ENCODE measurements around the gene UCHL3. TPM values are rescaled to one million over a fixed set of nuclear protein-coding genes. Genes with fewer than 3 reads are reported as not detected.

UCHL3 gene
- total and polyA plus RNA-seq, 2 experiments from 2014 or later, result 64.6 to 143 TPM

DNA sequence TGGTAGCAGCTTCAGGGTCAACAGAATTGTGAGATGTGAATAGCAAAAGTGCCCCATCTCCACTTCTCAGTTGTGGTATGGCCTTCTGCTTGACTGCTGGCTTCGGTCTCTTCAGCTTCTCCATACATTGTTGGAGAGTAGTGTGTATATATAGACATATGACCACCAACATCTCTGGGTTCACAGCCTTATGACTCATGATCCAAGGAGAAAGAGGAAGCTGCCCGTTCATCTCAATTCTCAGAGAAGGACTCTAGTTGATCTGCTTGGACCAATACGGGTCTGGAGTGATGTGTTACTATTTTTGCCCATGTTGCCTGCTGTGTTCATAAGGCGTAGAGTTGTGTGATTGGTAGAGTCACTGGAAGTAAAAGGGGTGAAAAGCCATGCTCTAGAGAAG, 8.3 kb upstream of the UCHL3 start:
- H3K9me2 ChIP-seq (ENCODE audit: insufficient read depth), result no peaks in the 10 kb centered on the region
- no peak overlapping the region for H3K4me2 ChIP-seq
- no peak for ATAC-seq
- Mint-ChIP-seq H3K9me3 (peaks cover 9% of the 10 kb centered on the region), H3K36me3 (ENCODE audit: low read depth) (peaks cover 3% of the 10 kb centered on the region; the same call in 1 of the 3 replicates), H3K4me1 (peaks cover 10% of the 10 kb centered on the region), H3K27ac (no peak overlapping the region), H3K27me3 (ENCODE audit: insufficient read depth, low read depth, poor library complexity) (peaks cover 2% of the 10 kb centered on the region), H3K4me3 (no peak overlapping the region)
- no peak for DNase-seq (ENCODE audit: low spot score)
- H3K27me3 ChIP-seq (ENCODE audit: insufficient read depth), result no peaks in the 10 kb centered on the region
- H4K20me1 ChIP-seq (replicated peaks; ENCODE audit: insufficient read depth), result peaks cover 1% of the 10 kb centered on the region; the same call in 1 of the 2 replicates
- H3K79me2 ChIP-seq (replicated peaks; ENCODE audit: insufficient read depth), result peaks cover 12% of the 10 kb centered on the region
- TF ChIP-seq, protein P1, sequence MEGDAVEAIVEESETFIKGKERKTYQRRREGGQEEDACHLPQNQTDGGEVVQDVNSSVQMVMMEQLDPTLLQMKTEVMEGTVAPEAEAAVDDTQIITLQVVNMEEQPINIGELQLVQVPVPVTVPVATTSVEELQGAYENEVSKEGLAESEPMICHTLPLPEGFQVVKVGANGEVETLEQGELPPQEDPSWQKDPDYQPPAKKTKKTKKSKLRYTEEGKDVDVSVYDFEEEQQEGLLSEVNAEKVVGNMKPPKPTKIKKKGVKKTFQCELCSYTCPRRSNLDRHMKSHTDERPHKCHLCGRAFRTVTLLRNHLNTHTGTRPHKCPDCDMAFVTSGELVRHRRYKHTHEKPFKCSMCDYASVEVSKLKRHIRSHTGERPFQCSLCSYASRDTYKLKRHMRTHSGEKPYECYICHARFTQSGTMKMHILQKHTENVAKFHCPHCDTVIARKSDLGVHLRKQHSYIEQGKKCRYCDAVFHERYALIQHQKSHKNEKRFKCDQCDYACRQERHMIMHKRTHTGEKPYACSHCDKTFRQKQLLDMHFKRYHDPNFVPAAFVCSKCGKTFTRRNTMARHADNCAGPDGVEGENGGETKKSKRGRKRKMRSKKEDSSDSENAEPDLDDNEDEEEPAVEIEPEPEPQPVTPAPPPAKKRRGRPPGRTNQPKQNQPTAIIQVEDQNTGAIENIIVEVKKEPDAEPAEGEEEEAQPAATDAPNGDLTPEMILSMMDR (conservative IDR thresholded peaks at IDR 0.05; ENCODE audit: low read depth in 2 of 2), result no peak
- H3K4me1 ChIP-seq (ENCODE audit: insufficient read depth), result peaks cover 4% of the 10 kb centered on the region; the same call in 1 of the 2 replicates
- no peaks in the 10 kb centered on the region for H3K36me3 ChIP-seq (ENCODE audit: insufficient read depth)
- no peak overlapping the region for H2AFZ ChIP-seq
- H3F3A ChIP-seq (replicated peaks; ENCODE audit: low read depth), result no peaks in the 10 kb centered on the region
- H3K4me3 ChIP-seq, result no peak overlapping the region
- no peak overlapping the region for H3K27ac ChIP-seq (ENCODE audit: low read depth)

DNA sequence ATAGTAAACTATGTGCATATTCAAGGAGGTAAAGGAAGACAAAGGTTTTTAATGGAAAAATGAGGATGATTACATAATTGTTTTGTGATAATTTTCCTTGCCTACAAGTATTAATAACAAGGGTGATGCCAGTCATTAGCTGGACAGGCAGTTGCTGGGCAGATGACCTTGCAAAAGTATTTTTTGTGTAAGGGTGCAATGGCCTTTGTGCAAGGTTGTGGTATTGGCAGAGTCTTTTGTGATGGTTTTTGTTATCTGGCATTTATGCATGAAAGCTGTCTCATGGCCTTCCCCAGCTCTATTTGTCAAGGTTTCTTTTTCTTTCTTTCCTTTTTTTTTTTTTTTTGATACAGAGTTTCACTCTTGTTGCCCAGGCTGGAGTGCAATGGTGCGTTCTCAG, 7.6 kb upstream of the UCHL3 start:
- peaks cover 4% of the 10 kb centered on the region for H3K4me1 Mint-ChIP-seq
- DNase-seq (ENCODE audit: low spot score), result no peak
- Histone ChIP-seq H2AFZ (no peak overlapping the region), H3K27ac (ENCODE audit: low read depth) (no peak overlapping the region), H3K9me2 (ENCODE audit: insufficient read depth) (no peaks in the 10 kb centered on the region), H3K27me3 (ENCODE audit: insufficient read depth) (no peaks in the 10 kb centered on the region), H3K36me3 (ENCODE audit: insufficient read depth) (no peaks in the 10 kb centered on the region), H4K20me1 (replicated peaks; ENCODE audit: insufficient read depth) (no peaks in the 10 kb centered on the region), H3K4me1 (ENCODE audit: insufficient read depth) (no peaks in the 10 kb centered on the region), H3F3A (replicated peaks; ENCODE audit: low read depth) (no peaks in the 10 kb centered on the region), H3K4me3 (no peak overlapping the region), H3K4me2 (no peak overlapping the region), H3K79me2 (replicated peaks; ENCODE audit: insufficient read depth) (peaks cover 5% of the 10 kb centered on the region)
- no peak for ATAC-seq
- peaks cover 2% of the 10 kb centered on the region for H3K27me3 Mint-ChIP-seq (ENCODE audit: insufficient read depth, low read depth, poor library complexity)
- peaks cover 9% of the 10 kb centered on the region for H3K9me3 Mint-ChIP-seq
- no peak overlapping the region for H3K27ac Mint-ChIP-seq
- H3K36me3 Mint-ChIP-seq (ENCODE audit: low read depth), result peaks cover 3% of the 10 kb centered on the region; the same call in 1 of the 3 replicates
- no peak overlapping the region for H3K4me3 Mint-ChIP-seq
- TF ChIP-seq JUNB (IDR thresholded peaks at IDR 0.05; ENCODE audit: unreplicated experiment) (no peak), NANOG (IDR thresholded peaks at IDR 0.05; ENCODE audit: borderline replicate concordance) (no peak), CREB1 (CRISPR knock-in tag; IDR thresholded peaks at IDR 0.05; ENCODE audit: low read depth) (no peak), POLR2AphosphoS5 (IDR thresholded peaks at IDR 0.05; ENCODE audit: low read depth) (no peak), STAT1 (IDR thresholded peaks at IDR 0.05; ENCODE audit: unreplicated experiment) (no peak), EZH2 (IDR thresholded peaks at IDR 0.05; ENCODE audit: low read depth, unreplicated experiment) (no peak)
- TF ChIP-seq, protein P2, sequence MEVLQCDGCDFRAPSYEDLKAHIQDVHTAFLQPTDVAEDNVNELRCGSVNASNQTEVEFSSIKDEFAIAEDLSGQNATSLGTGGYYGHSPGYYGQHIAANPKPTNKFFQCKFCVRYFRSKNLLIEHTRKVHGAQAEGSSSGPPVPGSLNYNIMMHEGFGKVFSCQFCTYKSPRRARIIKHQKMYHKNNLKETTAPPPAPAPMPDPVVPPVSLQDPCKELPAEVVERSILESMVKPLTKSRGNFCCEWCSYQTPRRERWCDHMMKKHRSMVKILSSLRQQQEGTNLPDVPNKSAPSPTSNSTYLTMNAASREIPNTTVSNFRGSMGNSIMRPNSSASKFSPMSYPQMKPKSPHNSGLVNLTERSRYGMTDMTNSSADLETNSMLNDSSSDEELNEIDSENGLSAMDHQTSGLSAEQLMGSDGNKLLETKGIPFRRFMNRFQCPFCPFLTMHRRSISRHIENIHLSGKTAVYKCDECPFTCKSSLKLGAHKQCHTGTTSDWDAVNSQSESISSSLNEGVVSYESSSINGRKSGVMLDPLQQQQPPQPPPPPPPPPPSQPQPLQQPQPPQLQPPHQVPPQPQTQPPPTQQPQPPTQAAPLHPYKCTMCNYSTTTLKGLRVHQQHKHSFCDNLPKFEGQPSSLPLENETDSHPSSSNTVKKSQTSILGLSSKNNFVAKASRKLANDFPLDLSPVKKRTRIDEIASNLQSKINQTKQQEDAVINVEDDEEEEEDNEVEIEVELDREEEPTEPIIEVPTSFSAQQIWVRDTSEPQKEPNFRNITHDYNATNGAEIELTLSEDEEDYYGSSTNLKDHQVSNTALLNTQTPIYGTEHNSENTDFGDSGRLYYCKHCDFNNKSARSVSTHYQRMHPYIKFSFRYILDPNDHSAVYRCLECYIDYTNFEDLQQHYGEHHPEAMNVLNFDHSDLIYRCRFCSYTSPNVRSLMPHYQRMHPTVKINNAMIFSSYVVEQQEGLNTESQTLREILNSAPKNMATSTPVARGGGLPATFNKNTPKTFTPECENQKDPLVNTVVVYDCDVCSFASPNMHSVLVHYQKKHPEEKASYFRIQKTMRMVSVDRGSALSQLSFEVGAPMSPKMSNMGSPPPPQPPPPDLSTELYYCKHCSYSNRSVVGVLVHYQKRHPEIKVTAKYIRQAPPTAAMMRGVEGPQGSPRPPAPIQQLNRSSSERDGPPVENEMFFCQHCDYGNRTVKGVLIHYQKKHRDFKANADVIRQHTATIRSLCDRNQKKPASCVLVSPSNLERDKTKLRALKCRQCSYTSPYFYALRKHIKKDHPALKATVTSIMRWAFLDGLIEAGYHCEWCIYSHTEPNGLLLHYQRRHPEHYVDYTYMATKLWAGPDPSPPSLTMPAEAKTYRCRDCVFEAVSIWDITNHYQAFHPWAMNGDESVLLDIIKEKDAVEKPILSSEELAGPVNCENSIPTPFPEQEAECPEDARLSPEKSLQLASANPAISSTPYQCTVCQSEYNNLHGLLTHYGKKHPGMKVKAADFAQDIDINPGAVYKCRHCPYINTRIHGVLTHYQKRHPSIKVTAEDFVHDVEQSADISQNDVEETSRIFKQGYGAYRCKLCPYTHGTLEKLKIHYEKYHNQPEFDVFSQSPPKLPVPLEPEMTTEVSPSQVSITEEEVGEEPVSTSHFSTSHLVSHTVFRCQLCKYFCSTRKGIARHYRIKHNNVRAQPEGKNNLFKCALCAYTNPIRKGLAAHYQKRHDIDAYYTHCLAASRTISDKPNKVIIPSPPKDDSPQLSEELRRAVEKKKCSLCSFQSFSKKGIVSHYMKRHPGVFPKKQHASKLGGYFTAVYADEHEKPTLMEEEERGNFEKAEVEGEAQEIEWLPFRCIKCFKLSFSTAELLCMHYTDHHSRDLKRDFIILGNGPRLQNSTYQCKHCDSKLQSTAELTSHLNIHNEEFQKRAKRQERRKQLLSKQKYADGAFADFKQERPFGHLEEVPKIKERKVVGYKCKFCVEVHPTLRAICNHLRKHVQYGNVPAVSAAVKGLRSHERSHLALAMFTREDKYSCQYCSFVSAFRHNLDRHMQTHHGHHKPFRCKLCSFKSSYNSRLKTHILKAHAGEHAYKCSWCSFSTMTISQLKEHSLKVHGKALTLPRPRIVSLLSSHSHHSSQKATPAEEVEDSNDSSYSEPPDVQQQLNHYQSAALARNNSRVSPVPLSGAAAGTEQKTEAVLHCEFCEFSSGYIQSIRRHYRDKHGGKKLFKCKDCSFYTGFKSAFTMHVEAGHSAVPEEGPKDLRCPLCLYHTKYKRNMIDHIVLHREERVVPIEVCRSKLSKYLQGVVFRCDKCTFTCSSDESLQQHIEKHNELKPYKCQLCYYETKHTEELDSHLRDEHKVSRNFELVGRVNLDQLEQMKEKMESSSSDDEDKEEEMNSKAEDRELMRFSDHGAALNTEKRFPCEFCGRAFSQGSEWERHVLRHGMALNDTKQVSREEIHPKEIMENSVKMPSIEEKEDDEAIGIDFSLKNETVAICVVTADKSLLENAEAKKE (CRISPR knock-in tag; IDR thresholded peaks at IDR 0.05), result no peak
- TF ChIP-seq, protein P3, sequence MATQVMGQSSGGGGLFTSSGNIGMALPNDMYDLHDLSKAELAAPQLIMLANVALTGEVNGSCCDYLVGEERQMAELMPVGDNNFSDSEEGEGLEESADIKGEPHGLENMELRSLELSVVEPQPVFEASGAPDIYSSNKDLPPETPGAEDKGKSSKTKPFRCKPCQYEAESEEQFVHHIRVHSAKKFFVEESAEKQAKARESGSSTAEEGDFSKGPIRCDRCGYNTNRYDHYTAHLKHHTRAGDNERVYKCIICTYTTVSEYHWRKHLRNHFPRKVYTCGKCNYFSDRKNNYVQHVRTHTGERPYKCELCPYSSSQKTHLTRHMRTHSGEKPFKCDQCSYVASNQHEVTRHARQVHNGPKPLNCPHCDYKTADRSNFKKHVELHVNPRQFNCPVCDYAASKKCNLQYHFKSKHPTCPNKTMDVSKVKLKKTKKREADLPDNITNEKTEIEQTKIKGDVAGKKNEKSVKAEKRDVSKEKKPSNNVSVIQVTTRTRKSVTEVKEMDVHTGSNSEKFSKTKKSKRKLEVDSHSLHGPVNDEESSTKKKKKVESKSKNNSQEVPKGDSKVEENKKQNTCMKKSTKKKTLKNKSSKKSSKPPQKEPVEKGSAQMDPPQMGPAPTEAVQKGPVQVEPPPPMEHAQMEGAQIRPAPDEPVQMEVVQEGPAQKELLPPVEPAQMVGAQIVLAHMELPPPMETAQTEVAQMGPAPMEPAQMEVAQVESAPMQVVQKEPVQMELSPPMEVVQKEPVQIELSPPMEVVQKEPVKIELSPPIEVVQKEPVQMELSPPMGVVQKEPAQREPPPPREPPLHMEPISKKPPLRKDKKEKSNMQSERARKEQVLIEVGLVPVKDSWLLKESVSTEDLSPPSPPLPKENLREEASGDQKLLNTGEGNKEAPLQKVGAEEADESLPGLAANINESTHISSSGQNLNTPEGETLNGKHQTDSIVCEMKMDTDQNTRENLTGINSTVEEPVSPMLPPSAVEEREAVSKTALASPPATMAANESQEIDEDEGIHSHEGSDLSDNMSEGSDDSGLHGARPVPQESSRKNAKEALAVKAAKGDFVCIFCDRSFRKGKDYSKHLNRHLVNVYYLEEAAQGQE (IDR thresholded peaks at IDR 0.05; ENCODE audit: unreplicated experiment), result no peak
- TF ChIP-seq, protein P4, sequence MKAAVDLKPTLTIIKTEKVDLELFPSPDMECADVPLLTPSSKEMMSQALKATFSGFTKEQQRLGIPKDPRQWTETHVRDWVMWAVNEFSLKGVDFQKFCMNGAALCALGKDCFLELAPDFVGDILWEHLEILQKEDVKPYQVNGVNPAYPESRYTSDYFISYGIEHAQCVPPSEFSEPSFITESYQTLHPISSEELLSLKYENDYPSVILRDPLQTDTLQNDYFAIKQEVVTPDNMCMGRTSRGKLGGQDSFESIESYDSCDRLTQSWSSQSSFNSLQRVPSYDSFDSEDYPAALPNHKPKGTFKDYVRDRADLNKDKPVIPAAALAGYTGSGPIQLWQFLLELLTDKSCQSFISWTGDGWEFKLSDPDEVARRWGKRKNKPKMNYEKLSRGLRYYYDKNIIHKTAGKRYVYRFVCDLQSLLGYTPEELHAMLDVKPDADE (IDR thresholded peaks at IDR 0.05), result no peak

All from GM23338 (cell line).